ENCODE results near the gene EFHD1.
"Not testable (repeated sequence)": the region's sequence is repeated elsewhere in the genome, so short reads cannot be mapped to it uniquely, and the experiment has no call there.

Gene EFHD1

GRCh38 chr2:232697807-232698110, 64.4 kb downstream of the EFHD1 start:
- no peak for DNase-seq

GRCh38 chr2:232698556-232699091, 65.2 kb downstream of the EFHD1 start:
- no peak for DNase-seq

- DNase-seq, result no peak
Measured at GRCh38 chr2:232699110-232699509, 65.7 kb downstream of the EFHD1 start.

GRCh38 chr2:232700154-232700553, 66.8 kb downstream of the EFHD1 start:
- DNase-seq, result no peak

- no peak for DNase-seq
Measured at GRCh38 chr2:232707076-232707475, 73.7 kb downstream of the EFHD1 start.

GRCh38 chr2:232713505-232713904, 80.1 kb downstream of the EFHD1 start:
- DNase-seq, result no peak

GRCh38 chr2:232714969-232715368, 81.6 kb downstream of the EFHD1 start:
- no peak for DNase-seq

GRCh38 chr2:232720056-232720455, 86.7 kb downstream of the EFHD1 start:
- DNase-seq, result not testable (repeated sequence)

- no peak for DNase-seq
Measured at GRCh38 chr2:232721261-232721660, 87.9 kb downstream of the EFHD1 start.

GRCh38 chr2:232721882-232722281, 88.5 kb downstream of the EFHD1 start:
- no peak for DNase-seq

- DNase-seq, result no peak
Measured at GRCh38 chr2:232723027-232723426, 89.6 kb downstream of the EFHD1 start.

GRCh38 chr2:232728785-232729184, 95.4 kb downstream of the EFHD1 start:
- DNase-seq, result no peak

- peak; percentile 7 for DNase-seq
Measured at GRCh38 chr2:232731470-232731869, 98.1 kb downstream of the EFHD1 start.
